Esophagus squamous epithelium (tissue), 5 donors: ENCODE results near the gene PDE6B. TPM values are rescaled to one million over a fixed set of nuclear protein-coding genes. Genes with fewer than 3 reads are reported as not detected.
A peak's percentile ranks its signal among the peaks of the same experiment; 100 is the strongest.

Experiments used
- DNase-seq: peaks from one replicate; lab custom pipeline; 2025; lab: John Stamatoyannopoulos, UW
- H3K27ac ChIP-seq, 4 donors: fragments of 200-600 bp; sonication (generic); one replicate each; pipeline ENCODE4 v1.5.1; 2016 to 2019; ENCODE audit warnings: mild to moderate bottlenecking in 1 of 4
- H3K27me3 ChIP-seq, 4 donors: fragments of 200-600 bp; sonication (generic); 1 replicate in 3 of 4; 2 replicates in 1 of 4; pipeline versions ENCODE4 v1.5.1 to v1.6.0; 2017 to 2021; ENCODE audit warnings: antibody characterized with exemption in 1 of 4
- H3K36me3 ChIP-seq, 3 donors: fragments of 200-600 bp; sonication (generic); one replicate each; pipeline ENCODE4 v1.5.1; 2016 to 2019
- H3K4me1 ChIP-seq, 3 donors: fragments of 200-600 bp; sonication (generic); one replicate each; pipeline ENCODE4 v1.5.1; 2017 to 2019
- H3K4me3 ChIP-seq, 4 donors: fragments of 200-600 bp; sonication (generic); 1 replicate in 3 of 4; 2 replicates in 1 of 4; pipeline ENCODE4 v1.5.1; 2016 to 2019; ENCODE audit warnings: mild to moderate bottlenecking in 2 of 4, moderate library complexity in 1 of 4
- H3K9me3 ChIP-seq, 3 donors: fragments of 200-600 bp; sonication (generic); one replicate each; pipeline ENCODE4 v1.5.1; 2016 to 2019
- CTCF ChIP-seq, 6 experiments: fragments of 450-650 bp in 4 of 6; fragments of 200-600 bp in 2 of 6; sonication (generic) in 2 of 6; IDR thresholded peaks; one replicate each; pipeline ENCODE4 v1.5.1; 2016 to 2019; ENCODE audit warnings: antibody characterized with exemption in 6 of 6, mild to moderate bottlenecking in 4 of 6, moderate library complexity in 4 of 6
- POLR2A ChIP-seq, 4 donors: fragments of 450-650 bp; IDR thresholded peaks; one replicate each; pipeline ENCODE4 v1.6.1; 2017; ENCODE audit warnings: antibody characterized with exemption in 4 of 4, mild to moderate bottlenecking in 4 of 4, moderate library complexity in 3 of 4
- WGBS, 2 donors: methylation state at CpG; one replicate each; pipeline ENCODE4 v1.1.5; 2018; 5-methylcytosine and 5-hydroxymethylcytosine counted together
- intact Hi-C: fragments of 100-400 bp; cut with DNase I; formaldehyde crosslinking; loops from one replicate; pipeline ENCODE4 v1.15.0; 2022
- total RNA-seq, 4 donors: library from RNA; depleted of rRNA; stranded (reverse); fragments of >200 nt; gene quantifications; one replicate each; pipeline ENCODE4 v1.1.0, GENCODE V29; 2016
- donor health status: DM: yes; HTN: yes; CAD: no.

PDE6B gene
- total RNA-seq, 4 donors from 2014 or later = 0.19 to 4.4 (median 1.7) TPM

GRCh38 chr4:673349-674091, 48.1 kb downstream of the PDE6B start:
- Histone ChIP-seq H3K36me3 (peaks cover 7 to 26% (median 19%) of the 10 kb centered on the region in 3 donors), H3K9me3 (no peaks in the 10 kb centered on the region), H3K27ac (peak overlapping the region; percentile 95 to 99 (median 96)), H3K27me3 (no peaks in the 10 kb centered on the region), H3K4me1 (peaks cover 23 to 62% (median 24%) of the 10 kb centered on the region in 3 donors), H3K4me3 (peak overlapping the region; percentile 75 to 100 (median 83))
- intact Hi-C loops = no loop called here
- DNase-seq = no peak
- 18 to 32% methylated on average over 12 to 14 of the region's 55 CpGs for WGBS, 2 donors
- TF ChIP-seq CTCF (IDR thresholded peaks at IDR 0.05) (no peak), POLR2A (IDR thresholded peaks at IDR 0.05) (no peak)

GRCh38 chr4:674172-675035, 49.0 kb downstream of the PDE6B start, which contains the start of the genes ATP5ME and MYL5:
ATP5ME (minus strand) TSS chr4:674276; CDS start chr4:674247, 29 bp downstream.
MYL5 (plus strand) TSS chr4:674542; CDS start chr4:678027, 3,485 bp downstream.
- intact Hi-C loops = no loop called here
- WGBS, 2 donors = 0% methylated on average over 8 to 13 of the region's 84 CpGs

GRCh38 chr4:675036-675882, 49.9 kb downstream of the PDE6B start:
- Histone ChIP-seq H3K27ac (peak overlapping the region; percentile 95 to 99 (median 96)), H3K27me3 (no peaks in the 10 kb centered on the region), H3K4me3 (peak overlapping the region; percentile 75 to 100 (median 83)), H3K9me3 (no peaks in the 10 kb centered on the region), H3K4me1 (peaks cover 24 to 69% (median 26%) of the 10 kb centered on the region in 3 donors), H3K36me3 (peaks cover 7 to 26% (median 19%) of the 10 kb centered on the region in 3 donors)
- DNase-seq = no peak
- 85% methylated on average over 7 of the region's 26 CpGs; no CpG with 5 or more reads in 1 of the 2 donors for WGBS, 2 donors
- intact Hi-C loops = no loop called here
- TF ChIP-seq POLR2A (IDR thresholded peaks at IDR 0.05) (no peak), CTCF (IDR thresholded peaks at IDR 0.05) (no peak)

More at GRCh38 chr4:674172-675035, 49.0 kb downstream of the PDE6B start, which contains the start of the genes ATP5ME and MYL5:
- H3K27me3 ChIP-seq = no peaks in the 10 kb centered on the region
- peak within 1 kb of the TSS; percentile 75 to 100 (median 83) for H3K4me3 ChIP-seq
- peaks cover 23 to 66% (median 24%) of the 10 kb centered on the region in 3 donors for H3K4me1 ChIP-seq
- H3K9me3 ChIP-seq = no peaks in the 10 kb centered on the region
- TF ChIP-seq CTCF (IDR thresholded peaks at IDR 0.05) (peak; percentile 75 to 100 (median 96)), POLR2A (IDR thresholded peaks at IDR 0.05) (peak in 3 of 4 donors; percentile 63 to 95 (median 79))
- peak; percentile 89 for DNase-seq
- H3K27ac ChIP-seq = peak within 1 kb of the TSS; percentile 95 to 99 (median 96)
- peaks cover 7 to 26% (median 19%) of the 10 kb centered on the region in 3 donors for H3K36me3 ChIP-seq

- DNase-seq = no peak
- peaks cover 7 to 18% (median 17%) of the 10 kb centered on the region in 3 donors for H3K36me3 ChIP-seq
- WGBS, 2 donors = 60 to 63% methylated on average over 1 to 8 of the region's 19 CpGs
- H3K27ac ChIP-seq = peak overlapping the region in 2 of 4 donors; percentile 95 to 99
- H3K27me3 ChIP-seq = no peaks in the 10 kb centered on the region
- intact Hi-C loops = no loop called here
- no peak overlapping the region for H3K4me3 ChIP-seq
- peaks cover 33 to 73% (median 36%) of the 10 kb centered on the region in 3 donors for H3K4me1 ChIP-seq
- H3K9me3 ChIP-seq = no peaks in the 10 kb centered on the region
- TF ChIP-seq CTCF (IDR thresholded peaks at IDR 0.05) (no peak), POLR2A (IDR thresholded peaks at IDR 0.05) (no peak)
Measured at GRCh38 chr4:675980-676870, 50.9 kb downstream of the PDE6B start.
